SKM-1 (cell line): ENCODE results near the gene LMX1B.

ENCODE experiments used
- DNase-seq: peaks from one replicate; lab custom pipeline; 2025; ENCODE audit not compliant: unreplicated experiment; lab: John Stamatoyannopoulos, UW

LMX1B gene

GRCh38 chr9:126631254-126631653 is 17.5 kb downstream of the LMX1B start:
- no peak for DNase-seq

DNA sequence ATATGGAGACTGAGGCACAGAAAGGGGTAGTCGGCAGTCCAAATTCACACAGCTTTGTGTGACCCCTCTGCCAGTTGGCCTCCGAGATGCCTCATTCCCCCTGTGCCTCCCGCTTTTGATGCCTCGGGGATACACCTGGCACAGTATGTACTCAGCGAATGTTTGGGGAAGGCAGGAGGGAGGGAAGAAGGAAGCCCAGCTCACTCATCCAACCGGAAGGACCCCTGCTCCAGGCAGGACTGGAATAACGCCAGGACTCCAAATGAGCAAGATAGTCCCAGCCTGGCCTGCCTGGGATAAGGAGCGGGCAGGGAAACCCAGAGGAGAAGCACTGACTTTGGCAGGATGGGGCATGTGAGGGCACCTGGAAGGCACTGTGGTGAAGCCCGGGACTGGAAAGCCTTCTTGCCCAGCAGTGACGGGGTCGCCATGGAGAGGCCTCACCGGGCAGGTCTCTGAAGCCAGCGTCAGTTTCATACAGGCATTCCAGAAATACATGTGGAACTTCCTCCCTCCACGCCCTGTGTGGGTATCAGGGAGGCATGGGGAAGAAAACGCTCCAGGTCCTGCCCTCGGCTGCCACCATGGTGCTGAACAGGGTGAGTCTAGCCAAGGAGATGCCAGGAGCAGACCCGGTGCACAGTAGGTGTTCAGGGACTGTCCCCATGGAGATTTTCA is 20.3 kb downstream of the LMX1B start:
- DNase-seq: no peak

- DNase-seq: no peak
These were observed 21.3 kb downstream of the LMX1B start for GRCh38 chr9:126635061-126635460.

DNA sequence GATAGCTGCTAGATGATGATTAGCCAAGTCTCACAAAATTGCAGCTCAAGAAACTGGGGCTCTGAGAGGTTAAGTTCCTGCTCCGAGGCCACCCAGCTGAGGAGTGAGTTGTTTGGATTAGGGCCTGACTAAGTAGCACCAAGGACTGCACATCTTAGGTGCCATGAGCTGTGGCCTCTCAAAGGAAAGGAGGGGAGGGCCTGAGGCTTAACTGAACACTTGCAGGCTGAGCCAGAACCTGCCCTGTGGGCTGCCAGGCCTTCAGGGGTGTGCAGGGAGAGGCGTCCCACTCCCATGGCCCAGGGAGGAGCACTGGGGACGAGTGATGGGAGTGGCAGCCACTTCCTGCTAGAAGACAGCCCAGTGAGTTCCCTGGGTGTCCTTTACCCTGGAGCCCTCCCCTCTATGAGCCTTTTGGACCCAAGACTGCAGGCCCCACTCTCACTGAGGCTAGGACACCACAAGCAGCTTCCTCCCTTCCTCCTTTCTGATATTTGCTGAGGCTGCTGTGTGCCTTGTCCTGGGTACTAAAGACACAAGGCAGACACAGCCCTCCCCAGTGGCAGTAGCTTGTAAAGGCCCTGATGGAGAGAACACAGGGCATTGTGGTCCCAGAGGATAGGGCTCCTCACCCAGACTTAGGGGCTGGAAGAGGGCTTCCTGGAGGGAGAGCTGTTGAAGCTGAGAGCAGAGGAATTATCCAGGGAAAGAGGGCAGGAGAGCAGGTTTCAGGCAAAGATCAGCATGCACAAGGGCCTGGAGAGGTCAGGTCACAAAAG is 22.1 kb downstream of the LMX1B start:
- no peak for DNase-seq

DNA sequence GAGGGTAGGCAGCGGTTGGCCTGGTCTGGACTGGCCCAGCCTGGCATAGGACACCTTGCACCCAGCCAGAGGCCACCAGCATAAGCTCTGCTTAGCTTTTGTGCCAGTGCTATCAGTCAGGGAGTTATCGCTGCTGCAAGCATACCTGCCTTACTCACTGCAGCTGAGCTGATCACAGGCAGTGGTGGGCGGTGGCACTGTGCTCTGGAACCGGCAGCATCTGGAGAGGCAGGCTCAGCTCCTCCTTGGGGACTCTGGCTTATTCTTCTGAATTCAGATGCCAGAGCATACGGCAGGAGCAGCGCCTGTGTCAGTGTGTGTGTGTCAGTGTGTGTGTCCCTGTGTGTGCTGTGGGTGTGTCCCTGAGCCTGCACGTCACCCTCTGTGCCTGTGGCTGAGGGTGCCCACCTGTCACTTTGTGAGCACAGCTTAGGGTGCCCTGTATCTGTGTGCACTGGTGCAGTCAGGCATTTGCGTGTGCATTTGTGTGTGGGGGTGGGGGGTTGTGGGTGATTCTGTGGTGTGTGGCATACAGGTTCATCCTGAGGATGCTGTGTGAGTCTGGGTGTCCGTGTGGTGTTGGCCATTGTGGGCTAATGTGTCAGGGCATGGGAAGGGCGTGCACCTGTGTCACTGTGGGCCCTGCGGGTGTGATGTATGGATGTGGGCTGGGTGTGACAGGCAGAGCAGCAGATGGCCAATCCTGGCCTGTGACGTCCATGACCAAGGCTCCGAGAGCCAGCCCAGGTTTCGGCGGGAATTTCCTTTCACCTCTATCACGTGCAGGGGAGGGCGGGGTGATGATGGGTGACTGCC is 23.5 kb downstream of the LMX1B start:
- no peak for DNase-seq

DNA sequence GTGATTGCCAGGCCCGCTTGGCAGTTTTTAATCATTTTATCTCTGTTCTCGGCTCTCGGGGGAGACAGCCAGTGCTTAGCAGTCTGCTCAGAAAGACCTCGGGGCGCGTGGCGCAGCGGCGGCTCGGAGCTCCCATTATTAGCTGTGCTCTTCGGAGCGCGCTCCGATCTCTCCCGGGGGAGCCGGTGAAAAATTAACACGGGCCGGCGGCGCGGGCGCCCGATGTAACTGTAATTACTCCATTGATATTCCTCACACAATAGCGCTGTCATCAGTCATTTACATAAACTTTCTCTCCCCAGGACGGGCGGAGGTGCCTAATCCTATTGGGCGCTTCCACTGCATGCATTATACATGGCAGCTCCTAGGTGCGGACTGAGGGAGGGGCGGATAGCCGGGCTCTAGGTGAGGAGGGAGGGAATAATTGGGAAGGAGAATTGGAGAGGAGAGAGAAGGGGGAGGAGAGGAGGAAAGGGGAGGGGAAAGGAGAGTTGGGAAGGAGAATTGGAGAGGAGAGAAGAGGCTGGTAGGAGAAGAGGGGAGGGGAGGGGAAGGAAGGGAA is 24.9 kb downstream of the LMX1B start:
- no peak for DNase-seq

DNA sequence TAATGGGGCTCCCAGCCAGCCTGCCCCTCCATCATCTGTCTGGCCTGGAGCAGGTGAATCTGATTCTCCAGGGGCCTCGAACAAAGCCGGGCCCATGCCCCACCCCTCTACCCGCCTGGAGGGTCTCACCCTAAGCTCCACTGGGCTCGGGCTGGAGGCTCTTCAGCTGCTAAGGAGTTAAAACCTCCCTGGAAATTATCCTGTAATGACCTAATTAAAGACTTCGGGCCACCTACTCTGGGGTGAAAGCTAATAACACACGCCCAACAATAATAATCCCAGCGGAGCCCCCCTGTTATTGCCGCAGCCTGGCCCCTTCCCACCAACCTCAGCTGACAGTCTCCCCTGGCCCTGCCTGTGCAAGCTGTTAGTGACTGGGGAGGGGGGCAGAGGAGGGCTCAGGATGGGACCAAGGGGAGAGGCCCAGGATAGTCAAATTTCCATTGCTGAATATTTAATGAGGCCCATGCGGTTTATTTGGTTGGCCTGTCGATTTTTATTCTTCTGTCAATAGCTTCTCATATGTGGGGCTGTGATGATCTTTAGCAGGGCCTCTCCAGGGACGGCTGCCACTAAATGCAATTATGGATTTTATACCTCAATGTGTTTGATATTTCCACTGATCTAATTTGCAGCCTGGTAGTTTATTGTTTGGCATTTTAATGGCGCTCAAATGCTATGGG is 25.7 kb downstream of the LMX1B start:
- DNase-seq: no peak

DNA sequence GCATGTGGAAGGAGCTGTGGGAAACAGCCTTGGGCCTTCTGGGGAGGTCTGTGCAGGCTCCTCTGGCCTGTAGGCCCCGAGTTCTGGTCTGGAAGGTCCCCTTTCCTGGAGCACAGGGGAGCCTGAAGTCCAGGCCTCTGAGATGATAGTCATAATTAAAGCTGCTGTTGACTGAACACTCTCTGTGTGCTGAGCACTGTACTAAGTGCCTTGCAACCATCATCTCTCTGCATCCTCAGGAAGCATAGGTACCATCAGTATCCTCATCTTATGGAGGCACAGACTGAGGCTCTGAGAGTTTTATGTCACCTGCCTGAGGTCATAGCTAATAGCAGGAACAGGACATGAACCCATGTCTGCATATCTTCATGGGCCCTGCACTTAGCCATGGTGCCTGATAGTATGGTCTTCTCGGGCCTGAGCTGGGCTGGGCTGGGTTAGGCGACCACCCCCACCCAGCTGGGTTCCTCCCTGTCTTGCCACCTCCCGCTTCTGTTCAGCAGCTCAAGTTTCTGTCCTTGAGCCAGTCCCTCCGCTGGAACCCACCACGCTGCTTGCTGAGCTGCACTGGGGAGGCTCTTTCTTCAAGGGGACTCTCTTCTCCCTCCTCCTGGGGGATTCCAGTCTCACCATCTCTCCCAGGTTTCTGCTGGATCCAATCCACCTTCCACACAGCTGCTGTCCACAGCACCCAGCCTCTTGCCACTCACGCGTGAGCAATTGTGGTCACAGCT is 27.6 kb downstream of the LMX1B start:
- no peak for DNase-seq

- no peak for DNase-seq
These were observed 28.4 kb downstream of the LMX1B start for GRCh38 chr9:126642010-126642744.

- no peak for DNase-seq
These were observed 29.1 kb downstream of the LMX1B start for GRCh38 chr9:126642839-126643238.

DNA sequence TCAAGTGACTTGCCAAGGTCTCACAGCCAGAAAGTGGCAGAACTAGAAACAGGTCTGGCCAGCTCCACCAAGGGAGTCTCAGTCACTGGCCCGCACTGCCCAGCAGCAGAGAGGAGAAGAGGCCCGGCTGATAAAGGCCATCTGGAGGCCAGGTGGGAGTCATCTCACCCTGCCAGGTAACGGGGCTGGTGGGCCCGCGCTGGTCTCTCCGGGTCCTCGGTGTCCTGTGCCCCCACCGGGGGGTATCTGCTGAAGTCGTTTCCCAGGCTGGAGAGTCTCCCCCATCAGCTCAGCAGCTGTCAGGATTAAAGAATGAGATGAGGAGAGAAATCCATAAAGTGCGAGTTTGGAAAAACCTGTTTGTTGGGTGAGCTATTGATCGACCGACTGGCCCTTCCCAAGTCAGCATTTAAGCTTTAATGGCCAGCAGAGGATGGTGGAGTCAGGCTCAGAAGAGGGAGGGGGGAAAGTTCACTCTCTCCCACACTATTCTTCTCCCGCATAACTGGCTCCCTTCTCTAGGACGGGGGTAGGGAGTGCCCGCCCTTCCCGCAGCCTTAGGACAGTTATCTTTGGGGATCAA is 30.3 kb downstream of the LMX1B start:
- DNase-seq: no peak

GRCh38 chr9:126646162-126646561 is 32.4 kb downstream of the LMX1B start:
- DNase-seq: no peak

- no peak for DNase-seq
These were observed 34.1 kb downstream of the LMX1B start for GRCh38 chr9:126647585-126648411.

- no peak for DNase-seq
These were observed 35.7 kb downstream of the LMX1B start for GRCh38 chr9:126649477-126649876.

GRCh38 chr9:126650404-126651341 is 36.9 kb downstream of the LMX1B start:
- no peak for DNase-seq

DNA sequence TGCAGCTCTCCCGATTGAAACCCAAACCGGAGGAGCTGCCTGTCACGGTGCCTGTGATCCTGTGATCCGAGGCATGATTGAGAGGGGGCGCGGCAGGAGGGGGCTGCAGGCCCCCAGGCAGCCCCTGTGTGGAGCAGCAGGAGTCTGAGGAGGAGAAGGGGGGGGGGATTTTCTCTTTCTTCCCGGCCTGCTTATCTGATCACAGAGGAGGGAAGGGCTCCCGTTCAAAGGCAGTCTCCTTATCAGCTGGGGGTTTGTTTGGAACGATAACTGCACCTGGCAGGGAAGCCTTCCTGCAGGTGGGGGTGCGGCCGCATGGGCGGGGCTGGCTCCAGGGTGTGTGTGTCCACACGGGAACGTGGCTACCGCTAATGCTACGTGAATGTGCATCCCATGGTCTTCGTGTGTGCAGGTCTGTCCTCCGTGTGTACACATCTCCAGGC is 38.4 kb downstream of the LMX1B start:
- no peak for DNase-seq

- DNase-seq: no peak
These were observed 40.4 kb downstream of the LMX1B start for GRCh38 chr9:126654124-126654523.
